ENCODE measurements around the gene UBAC1.

Gene UBAC1

GRCh38 chr9:135886147-135886981, 74.8 kb downstream of the UBAC1 start:
- DNase-seq (ENCODE audit: low read depth, low spot score) = no peak
- in situ Hi-C loops (cut with HindIII; ENCODE audit: low sequenced_read_pairs) = no loop called here
- H3K4me3 ChIP-seq (ENCODE audit: low read depth, low read length) = no peak overlapping the region
- TF ChIP-seq, protein P1, sequence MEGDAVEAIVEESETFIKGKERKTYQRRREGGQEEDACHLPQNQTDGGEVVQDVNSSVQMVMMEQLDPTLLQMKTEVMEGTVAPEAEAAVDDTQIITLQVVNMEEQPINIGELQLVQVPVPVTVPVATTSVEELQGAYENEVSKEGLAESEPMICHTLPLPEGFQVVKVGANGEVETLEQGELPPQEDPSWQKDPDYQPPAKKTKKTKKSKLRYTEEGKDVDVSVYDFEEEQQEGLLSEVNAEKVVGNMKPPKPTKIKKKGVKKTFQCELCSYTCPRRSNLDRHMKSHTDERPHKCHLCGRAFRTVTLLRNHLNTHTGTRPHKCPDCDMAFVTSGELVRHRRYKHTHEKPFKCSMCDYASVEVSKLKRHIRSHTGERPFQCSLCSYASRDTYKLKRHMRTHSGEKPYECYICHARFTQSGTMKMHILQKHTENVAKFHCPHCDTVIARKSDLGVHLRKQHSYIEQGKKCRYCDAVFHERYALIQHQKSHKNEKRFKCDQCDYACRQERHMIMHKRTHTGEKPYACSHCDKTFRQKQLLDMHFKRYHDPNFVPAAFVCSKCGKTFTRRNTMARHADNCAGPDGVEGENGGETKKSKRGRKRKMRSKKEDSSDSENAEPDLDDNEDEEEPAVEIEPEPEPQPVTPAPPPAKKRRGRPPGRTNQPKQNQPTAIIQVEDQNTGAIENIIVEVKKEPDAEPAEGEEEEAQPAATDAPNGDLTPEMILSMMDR (IDR thresholded peaks at IDR 0.05; ENCODE audit: low read depth, low read length) = no peak

- no peak for DNase-seq (ENCODE audit: low read depth, low spot score)
- in situ Hi-C loops (cut with HindIII; ENCODE audit: low sequenced_read_pairs) = no loop called here
- no peak overlapping the region for H3K4me3 ChIP-seq (ENCODE audit: low read depth, low read length)
- TF ChIP-seq, protein P1 (IDR thresholded peaks at IDR 0.05; ENCODE audit: low read depth, low read length) = no peak
Measured at GRCh38 chr9:135885100-135885853, 75.9 kb downstream of the UBAC1 start.

GRCh38 chr9:135884328-135885035, 76.7 kb downstream of the UBAC1 start:
- in situ Hi-C loops (cut with HindIII; ENCODE audit: low sequenced_read_pairs) = no loop called here
- H3K4me3 ChIP-seq (ENCODE audit: low read depth, low read length) = no peak overlapping the region
- TF ChIP-seq, protein P1 (IDR thresholded peaks at IDR 0.05; ENCODE audit: low read depth, low read length) = no peak
- DNase-seq (ENCODE audit: low read depth, low spot score) = peak; percentile 58

DNA sequence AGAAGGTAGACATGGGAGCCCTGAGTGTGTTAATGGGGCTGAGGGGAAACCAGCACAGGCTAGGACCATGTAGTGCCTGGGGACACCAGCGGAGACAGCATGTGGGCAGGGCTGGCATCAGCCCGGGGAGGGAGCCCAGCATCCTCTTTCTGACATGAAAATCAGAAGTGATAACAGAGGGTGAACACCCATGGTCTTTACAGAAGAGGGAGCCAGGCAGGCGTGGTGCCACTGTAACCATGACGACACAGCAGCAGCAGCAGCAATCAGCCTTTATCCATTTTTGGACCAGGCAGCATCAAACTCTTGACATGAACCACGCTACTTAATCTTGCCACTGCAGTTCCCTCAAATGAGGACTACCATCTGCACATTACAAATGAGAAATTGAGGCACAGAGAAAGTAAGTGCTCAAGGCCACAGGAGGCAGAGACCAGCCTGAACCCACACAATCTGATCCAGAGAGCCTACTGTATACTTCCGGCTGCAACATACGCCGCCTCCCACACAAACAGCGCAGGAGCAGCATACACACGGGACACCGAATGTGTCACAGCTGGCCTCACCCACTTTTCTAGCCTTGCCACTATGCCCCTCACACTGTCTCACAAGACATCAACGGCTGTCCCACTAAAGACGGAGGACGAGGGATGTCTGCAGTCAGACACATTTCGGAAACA, 77.6 kb downstream of the UBAC1 start:
- TF ChIP-seq, protein P1 (IDR thresholded peaks at IDR 0.05; ENCODE audit: low read depth, low read length) = no peak
- in situ Hi-C loops (cut with HindIII; ENCODE audit: low sequenced_read_pairs) = no loop called here
- no peak overlapping the region for H3K4me3 ChIP-seq (ENCODE audit: low read depth, low read length)
- no peak for DNase-seq (ENCODE audit: low read depth, low spot score)
